ENCODE results near the gene WDFY2.

DNA sequence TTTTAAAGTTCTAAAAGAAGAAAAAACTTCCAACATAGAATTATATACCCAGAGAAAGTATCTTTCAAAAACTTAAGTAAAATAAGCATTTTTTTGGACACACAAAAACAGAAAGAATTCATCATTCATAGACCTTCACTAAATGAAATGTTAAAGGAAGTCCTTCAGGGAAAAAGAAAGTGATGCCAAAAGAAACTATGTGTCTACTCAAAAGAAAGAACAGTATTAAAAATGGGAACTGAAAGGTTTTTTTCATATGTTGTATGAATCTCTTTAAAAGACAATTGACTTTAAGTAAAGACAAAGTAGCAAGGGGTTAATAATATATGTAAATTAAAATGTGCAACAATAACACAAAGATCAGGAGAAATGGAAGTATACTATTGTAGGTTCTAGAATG lies 123.2 kb downstream of the WDFY2 start:
- TF ChIP-seq, protein P1, sequence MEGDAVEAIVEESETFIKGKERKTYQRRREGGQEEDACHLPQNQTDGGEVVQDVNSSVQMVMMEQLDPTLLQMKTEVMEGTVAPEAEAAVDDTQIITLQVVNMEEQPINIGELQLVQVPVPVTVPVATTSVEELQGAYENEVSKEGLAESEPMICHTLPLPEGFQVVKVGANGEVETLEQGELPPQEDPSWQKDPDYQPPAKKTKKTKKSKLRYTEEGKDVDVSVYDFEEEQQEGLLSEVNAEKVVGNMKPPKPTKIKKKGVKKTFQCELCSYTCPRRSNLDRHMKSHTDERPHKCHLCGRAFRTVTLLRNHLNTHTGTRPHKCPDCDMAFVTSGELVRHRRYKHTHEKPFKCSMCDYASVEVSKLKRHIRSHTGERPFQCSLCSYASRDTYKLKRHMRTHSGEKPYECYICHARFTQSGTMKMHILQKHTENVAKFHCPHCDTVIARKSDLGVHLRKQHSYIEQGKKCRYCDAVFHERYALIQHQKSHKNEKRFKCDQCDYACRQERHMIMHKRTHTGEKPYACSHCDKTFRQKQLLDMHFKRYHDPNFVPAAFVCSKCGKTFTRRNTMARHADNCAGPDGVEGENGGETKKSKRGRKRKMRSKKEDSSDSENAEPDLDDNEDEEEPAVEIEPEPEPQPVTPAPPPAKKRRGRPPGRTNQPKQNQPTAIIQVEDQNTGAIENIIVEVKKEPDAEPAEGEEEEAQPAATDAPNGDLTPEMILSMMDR (IDR thresholded peaks at IDR 0.05; ENCODE audit: borderline replicate concordance, extremely low read depth, low read length, poor library complexity, severe bottlenecking), result no peak
- no peak for TF ChIP-seq EZH2 (IDR thresholded peaks at IDR 0.05; ENCODE audit: borderline replicate concordance, low read depth, low read length, severe bottlenecking)
